GM18505 (cell line): ENCODE measurements around the gene U2AF1L4.

Source experiments
- ATAC-seq: cut with Tn5 transposase; IDR thresholded peaks from one replicate; pipeline ENCODE4 v1.9.1; 2021; ENCODE audit not compliant: unreplicated experiment
- POLR2A ChIP-seq: IDR thresholded peaks from 4 replicates; pipeline ENCODE4 v1.6.1; 2011; ENCODE audit warnings: borderline replicate concordance; ENCODE audit not compliant: insufficient read depth, insufficient read length; ENCODE audit errors: extremely low read depth

U2AF1L4 gene

GRCh38 chr19:35786299-35787160 is 41.3 kb upstream of the U2AF1L4 start:
- no peak for ATAC-seq
- no peak for TF ChIP-seq POLR2A

GRCh38 chr19:35785339-35785627 is 40.1 kb upstream of the U2AF1L4 start:
- TF ChIP-seq POLR2A = no peak
- ATAC-seq = no peak

- ATAC-seq = no peak
- TF ChIP-seq POLR2A = no peak
Measured at GRCh38 chr19:35784503-35785338, 39.5 kb upstream of the U2AF1L4 start.

- no peak for TF ChIP-seq POLR2A
- ATAC-seq = no peak
Measured at GRCh38 chr19:35783469-35784434, 38.5 kb upstream of the U2AF1L4 start.

GRCh38 chr19:35782589-35782988 is 37.4 kb upstream of the U2AF1L4 start:
- ATAC-seq = no peak
- TF ChIP-seq POLR2A = no peak

- ATAC-seq = no peak
- TF ChIP-seq POLR2A = no peak
Measured at GRCh38 chr19:35781650-35782049, 36.4 kb upstream of the U2AF1L4 start.

- ATAC-seq = no peak
- TF ChIP-seq POLR2A = no peak
Measured at GRCh38 chr19:35780717-35781116, 35.5 kb upstream of the U2AF1L4 start.

GRCh38 chr19:35780058-35780457 is 34.8 kb upstream of the U2AF1L4 start:
- TF ChIP-seq POLR2A = no peak
- no peak for ATAC-seq

GRCh38 chr19:35779033-35779432 is 33.8 kb upstream of the U2AF1L4 start:
- TF ChIP-seq POLR2A = no peak
- ATAC-seq = no peak

GRCh38 chr19:35777961-35778360 is 32.7 kb upstream of the U2AF1L4 start:
- ATAC-seq = no peak
- no peak for TF ChIP-seq POLR2A

GRCh38 chr19:35777086-35777841 is 32.0 kb upstream of the U2AF1L4 start:
- ATAC-seq = no peak
- no peak for TF ChIP-seq POLR2A

GRCh38 chr19:35776102-35776788 is 31.0 kb upstream of the U2AF1L4 start:
- no peak for TF ChIP-seq POLR2A
- ATAC-seq = no peak
